GM18858 (cell line): ENCODE results near the gene FMNL2.
"Not testable (repeated sequence)": the region's sequence is repeated elsewhere in the genome, so short reads cannot be mapped to it uniquely, and the experiment has no call there.

ENCODE experiments used
- ATAC-seq: cut with Tn5 transposase; IDR thresholded peaks from one replicate; pipeline ENCODE4 v1.9.1; 2021; ENCODE audit not compliant: unreplicated experiment

The FMNL2 gene

GRCh38 chr2:152513681-152514080, 178.7 kb downstream of the FMNL2 start:
- no peak for ATAC-seq

GRCh38 chr2:152518034-152518433, 183.1 kb downstream of the FMNL2 start:
- no peak for ATAC-seq

GRCh38 chr2:152518641-152519580, 183.9 kb downstream of the FMNL2 start:
- ATAC-seq: no peak

- no peak for ATAC-seq
Measured at GRCh38 chr2:152519581-152519952, 184.6 kb downstream of the FMNL2 start.

GRCh38 chr2:152520759-152521158, 185.8 kb downstream of the FMNL2 start:
- ATAC-seq: no peak

GRCh38 chr2:152522446-152522845, 187.5 kb downstream of the FMNL2 start:
- not testable (repeated sequence) for ATAC-seq

- ATAC-seq: no peak
Measured at GRCh38 chr2:152523091-152523490, 188.1 kb downstream of the FMNL2 start.

GRCh38 chr2:152525277-152525838, 190.4 kb downstream of the FMNL2 start:
- no peak for ATAC-seq

GRCh38 chr2:152529420-152530115, 194.6 kb downstream of the FMNL2 start:
- no peak for ATAC-seq

GRCh38 chr2:152532241-152532640, 197.3 kb downstream of the FMNL2 start:
- no peak for ATAC-seq

GRCh38 chr2:152534460-152535135, 199.6 kb downstream of the FMNL2 start:
- no peak for ATAC-seq

- no peak for ATAC-seq
Measured at GRCh38 chr2:152537081-152537651, 202.2 kb downstream of the FMNL2 start.

GRCh38 chr2:152539424-152539823, 204.4 kb downstream of the FMNL2 start:
- ATAC-seq: no peak

- ATAC-seq: no peak
Measured at GRCh38 chr2:152541712-152542111, 206.7 kb downstream of the FMNL2 start.

- ATAC-seq: no peak
Measured at GRCh38 chr2:152542337-152542994, 207.5 kb downstream of the FMNL2 start.

GRCh38 chr2:152542995-152543481, 208.1 kb downstream of the FMNL2 start:
- no peak for ATAC-seq

- ATAC-seq: no peak
Measured at GRCh38 chr2:152543717-152544116, 208.7 kb downstream of the FMNL2 start.

- ATAC-seq: no peak
Measured at GRCh38 chr2:152544638-152545037, 209.7 kb downstream of the FMNL2 start.

- no peak for ATAC-seq
Measured at GRCh38 chr2:152546230-152546837, 211.4 kb downstream of the FMNL2 start.
